Stimulated activated naive CD4-positive, alpha-beta T cell (primary cell): ENCODE results near the gene EVI5L.

Experiments
- DNase-seq, 6 experiments: peaks; one replicate each; lab custom pipeline; 2025; lab: John Stamatoyannopoulos, UW

EVI5L gene

GRCh38 chr19:7898967-7899366 lies 68.9 kb downstream of the EVI5L start:
- DNase-seq = no peak

GRCh38 chr19:7899751-7900378 lies 69.8 kb downstream of the EVI5L start:
- DNase-seq = no peak

- no peak for DNase-seq
Observed at GRCh38 chr19:7900401-7900870, 70.4 kb downstream of the EVI5L start.

- no peak for DNase-seq
Observed at GRCh38 chr19:7900931-7901330, 70.9 kb downstream of the EVI5L start.

- no peak for DNase-seq
Observed at GRCh38 chr19:7901337-7901736, 71.3 kb downstream of the EVI5L start.

- DNase-seq = no peak
Observed at GRCh38 chr19:7902796-7903243, 72.8 kb downstream of the EVI5L start.

- DNase-seq = peak; percentile 99 to 100 (median 100)
Observed at GRCh38 chr19:7903244-7904073, 73.4 kb downstream of the EVI5L start, which contains the start of gene MAP2K7. Gene MAP2K7 (plus strand): TSS chr19:7903877. CDS start chr19:7903945, 68 bp downstream.

GRCh38 chr19:7904074-7905020 lies 74.3 kb downstream of the EVI5L start:
- peak in 3 of 6 experiments; percentile 67 to 71 (median 68) for DNase-seq

GRCh38 chr19:7905268-7905667 lies 75.2 kb downstream of the EVI5L start:
- DNase-seq = no peak

GRCh38 chr19:7905859-7906258 lies 75.8 kb downstream of the EVI5L start:
- no peak for DNase-seq

- DNase-seq = no peak
Observed at GRCh38 chr19:7907122-7907521, 77.1 kb downstream of the EVI5L start.

GRCh38 chr19:7907544-7907943 lies 77.5 kb downstream of the EVI5L start:
- DNase-seq = no peak

- DNase-seq = no peak
Observed at GRCh38 chr19:7908078-7908699, 78.2 kb downstream of the EVI5L start.

GRCh38 chr19:7908742-7909461 lies 78.9 kb downstream of the EVI5L start:
- DNase-seq = no peak

GRCh38 chr19:7909471-7910067 lies 79.6 kb downstream of the EVI5L start:
- no peak for DNase-seq

- no peak for DNase-seq
Observed at GRCh38 chr19:7910321-7911161, 80.5 kb downstream of the EVI5L start.

GRCh38 chr19:7911508-7912143 lies 81.6 kb downstream of the EVI5L start:
- no peak for DNase-seq

GRCh38 chr19:7912144-7912696 lies 82.2 kb downstream of the EVI5L start:
- no peak for DNase-seq
